ENCODE results near the gene FXYD2.
"Not testable (repeated sequence)": the region's sequence is repeated elsewhere in the genome, so short reads cannot be mapped to it uniquely, and the experiment has no call there.

The FXYD2 gene

GRCh38 chr11:117816846-117817367, 7.6 kb downstream of the FXYD2 start:
- peak overlapping the region; percentile 63 for H3K27ac ChIP-seq
- H3K36me3 ChIP-seq = no peaks in the 10 kb centered on the region
- TF ChIP-seq Cebpa-rat (IDR thresholded peaks at IDR 0.05) = no peak
- peak overlapping the region; percentile 43; the same call in 1 of the 2 replicates for H3K9ac ChIP-seq
- peak overlapping the region; percentile 83 for H3K4me2 ChIP-seq
- H3K9me3 ChIP-seq = no peaks in the 10 kb centered on the region
- no peaks in the 10 kb centered on the region for H3K27me3 ChIP-seq
- no peaks in the 10 kb centered on the region for H4K20me1 ChIP-seq
- H3K4me3 ChIP-seq = no peak overlapping the region
- H3K4me1 ChIP-seq = peaks cover 79% of the 10 kb centered on the region

GRCh38 chr11:117816151-117816741, 8.3 kb downstream of the FXYD2 start:
- H4K20me1 ChIP-seq = no peaks in the 10 kb centered on the region
- H3K36me3 ChIP-seq = no peaks in the 10 kb centered on the region
- TF ChIP-seq Cebpa-rat (IDR thresholded peaks at IDR 0.05) = no peak
- peak overlapping the region; percentile 61 for H3K9ac ChIP-seq
- H3K4me1 ChIP-seq = peaks cover 72% of the 10 kb centered on the region
- no peak overlapping the region for H3K4me3 ChIP-seq
- peak overlapping the region; percentile 63 for H3K27ac ChIP-seq
- H3K9me3 ChIP-seq = no peaks in the 10 kb centered on the region
- no peaks in the 10 kb centered on the region for H3K27me3 ChIP-seq
- H3K4me2 ChIP-seq = peak overlapping the region; percentile 83

GRCh38 chr11:117815262-117815803, 9.2 kb downstream of the FXYD2 start:
- Histone ChIP-seq H3K27ac (peak overlapping the region; percentile 63), H4K20me1 (no peaks in the 10 kb centered on the region), H3K36me3 (no peaks in the 10 kb centered on the region), H3K27me3 (no peaks in the 10 kb centered on the region), H3K4me3 (peak overlapping the region; percentile 34; the same call in 1 of the 2 replicates), H3K4me1 (peaks cover 66% of the 10 kb centered on the region), H3K4me2 (peak overlapping the region; percentile 83), H3K9ac (peak overlapping the region; percentile 61; the same call in 1 of the 2 replicates), H3K9me3 (no peaks in the 10 kb centered on the region)
- no peak for TF ChIP-seq Cebpa-rat (IDR thresholded peaks at IDR 0.05)

- Histone ChIP-seq H4K20me1 (no peaks in the 10 kb centered on the region), H3K27ac (peak overlapping the region; percentile 63; the same call in 1 of the 2 replicates), H3K4me2 (peak overlapping the region; percentile 83), H3K4me3 (peak overlapping the region; percentile 34; the same call in 1 of the 2 replicates), H3K4me1 (peaks cover 61% of the 10 kb centered on the region), H3K36me3 (no peaks in the 10 kb centered on the region), H3K9me3 (no peaks in the 10 kb centered on the region), H3K9ac (peak overlapping the region; percentile 61; the same call in 1 of the 2 replicates), H3K27me3 (no peaks in the 10 kb centered on the region)
- no peak for TF ChIP-seq Cebpa-rat (IDR thresholded peaks at IDR 0.05)
These were observed 9.7 kb downstream of the FXYD2 start for GRCh38 chr11:117814766-117815261.

GRCh38 chr11:117814204-117814765, 10.3 kb downstream of the FXYD2 start:
- no peaks in the 10 kb centered on the region for H3K27me3 ChIP-seq
- TF ChIP-seq Cebpa-rat (IDR thresholded peaks at IDR 0.05) = no peak
- H3K4me3 ChIP-seq = peak overlapping the region; percentile 34; the same call in 1 of the 2 replicates
- H3K4me1 ChIP-seq = peaks cover 59% of the 10 kb centered on the region
- no peaks in the 10 kb centered on the region for H4K20me1 ChIP-seq
- H3K9ac ChIP-seq = peak overlapping the region; percentile 61; the same call in 1 of the 2 replicates
- H3K4me2 ChIP-seq = peak overlapping the region; percentile 83
- no peaks in the 10 kb centered on the region for H3K9me3 ChIP-seq
- no peaks in the 10 kb centered on the region for H3K36me3 ChIP-seq
- H3K27ac ChIP-seq = 0 out of 2 replicates have a peak overlapping the region, but pooled peaks have one; percentile 63

- not testable (repeated sequence) for H3K4me3 ChIP-seq, H3K9me3 ChIP-seq, H3K4me2 ChIP-seq, H3K36me3 ChIP-seq, H3K27ac ChIP-seq, H3K27me3 ChIP-seq, H4K20me1 ChIP-seq, H3K9ac ChIP-seq
- H3K4me1 ChIP-seq = peaks cover 22% of the 10 kb centered on the region
These were observed 14.5 kb downstream of the FXYD2 start for GRCh38 chr11:117810056-117810451.

- H3K36me3 ChIP-seq = no peaks in the 10 kb centered on the region
- H3K27me3 ChIP-seq = no peaks in the 10 kb centered on the region
- peaks cover 16% of the 10 kb centered on the region for H3K4me1 ChIP-seq
- no peak overlapping the region for H3K9ac ChIP-seq
- no peak overlapping the region for H3K4me3 ChIP-seq
- H3K27ac ChIP-seq = no peak overlapping the region
- H4K20me1 ChIP-seq = no peaks in the 10 kb centered on the region
- peak overlapping the region; percentile 36 for H3K4me2 ChIP-seq
- no peaks in the 10 kb centered on the region for H3K9me3 ChIP-seq
- TF ChIP-seq Cebpa-rat (IDR thresholded peaks at IDR 0.05) = no peak
These were observed 15.1 kb downstream of the FXYD2 start for GRCh38 chr11:117809236-117810055.

- Histone ChIP-seq H3K4me1 (peaks cover 10% of the 10 kb centered on the region), H3K9ac (no peak overlapping the region), H4K20me1 (no peaks in the 10 kb centered on the region; the same call in 1 of the 2 replicates), H3K27ac (no peak overlapping the region), H3K9me3 (no peaks in the 10 kb centered on the region), H3K4me3 (no peak overlapping the region), H3K36me3 (no peaks in the 10 kb centered on the region), H3K27me3 (no peaks in the 10 kb centered on the region), H3K4me2 (peak overlapping the region; percentile 36)
- no peak for TF ChIP-seq Cebpa-rat (IDR thresholded peaks at IDR 0.05)
These were observed 15.8 kb downstream of the FXYD2 start for GRCh38 chr11:117808784-117809183.
